PC-3 (cell line): ENCODE results near the gene RARA. TPM values are rescaled to one million over a fixed set of nuclear protein-coding genes. Genes with fewer than 3 reads are reported as not detected.
A peak's percentile ranks its signal among the peaks of the same experiment; 100 is the strongest.

ENCODE experiments used
- ATAC-seq: fragments of 200-7000 bp; cut with Tn5 transposase; 2 replicates; pipeline ENCODE4 v1.9.1; 2020; ENCODE audit warnings: mild to moderate bottlenecking, moderate library complexity
- BruUV-seq: library from RNA; stranded (reverse); fragments of 400-500 nt; replicated peaks from 2 replicates; lab custom pipeline; 2021; lab: Mats Ljungman, UMichigan
- CTCF ChIA-PET: fragments of 300-600 bp; sonication (Branson Sonifier 250); formaldehyde crosslinking; loops from one replicate; lab custom pipeline; 2022; ENCODE audit warnings: antibody characterized with exemption; lab: Charles Lee
- POLR2A ChIA-PET: fragments of 300-600 bp; sonication (Branson Sonifier 250); formaldehyde crosslinking; loops from one replicate; lab custom pipeline; 2022; ENCODE audit warnings: antibody characterized with exemption; ENCODE audit not compliant: unreplicated experiment; lab: Charles Lee
- DNase-seq: peaks from one replicate; pipeline ENCODE4 v3.0.0-alpha.2; 2015
- H2AFZ ChIP-seq: fragments of 300-600 bp; sonication (generic); 2 replicates; pipeline ENCODE4 v1.6.0; 2016; ENCODE audit warnings: antibody characterized with exemption, low read length
- H3F3A ChIP-seq: fragments of 300-600 bp; sonication (generic); one replicate; pipeline ENCODE4 v1.6.0; 2017; ENCODE audit warnings: antibody characterized with exemption, low read length, control low read depth, mild to moderate bottlenecking; ENCODE audit not compliant: unreplicated experiment
- H3K27ac ChIP-seq: fragments of 300-600 bp; sonication (generic); 2 replicates; pipeline ENCODE4 v1.5.1; 2016; ENCODE audit warnings: mild to moderate bottlenecking, low read length
- H3K27me3 ChIP-seq: fragments of 300-600 bp; sonication (generic); 2 replicates; pipeline ENCODE4 v1.6.1; 2016; ENCODE audit warnings: low read length, mixed read lengths
- H3K36me3 ChIP-seq: fragments of 300-600 bp; sonication (generic); 2 replicates; pipeline ENCODE4 v1.6.1; 2016; ENCODE audit warnings: low read depth, mixed run types, low read length, mixed read lengths
- H3K4me1 ChIP-seq: fragments of 300-600 bp; sonication (generic); 2 replicates; pipeline ENCODE4 v1.5.1; 2016; ENCODE audit warnings: low read length; ENCODE audit not compliant: insufficient read depth
- H3K4me2 ChIP-seq: fragments of 300-600 bp; sonication (generic); 2 replicates; pipeline ENCODE4 v1.6.0; 2016; ENCODE audit warnings: low read length
- H3K4me3 ChIP-seq: fragments of 300-600 bp; sonication (generic); 2 replicates; pipeline ENCODE4 v1.5.1; 2016; ENCODE audit warnings: mild to moderate bottlenecking, low read length, mixed read lengths
- H3K79me2 ChIP-seq: fragments of 300-600 bp; sonication (generic); 2 replicates; pipeline ENCODE4 v1.6.1; 2017; ENCODE audit warnings: low read length, mixed read lengths
- H3K9ac ChIP-seq: fragments of 300-600 bp; sonication (generic); 2 replicates; pipeline ENCODE4 v1.6.0; 2016; ENCODE audit warnings: mild to moderate bottlenecking, low read length
- H3K9me2 ChIP-seq: fragments of 300-600 bp; sonication (generic); replicated peaks from 2 replicates; pipeline ENCODE4 v1.6.1; 2016; ENCODE audit warnings: mixed run types, low read length, mixed read lengths
- H3K9me3 ChIP-seq: fragments of 300-600 bp; sonication (generic); 2 replicates; pipeline ENCODE4 v1.6.1; 2016; ENCODE audit warnings: low read length, mixed read lengths
- H4K20me1 ChIP-seq: fragments of 300-600 bp; sonication (generic); 2 replicates; pipeline ENCODE4 v1.6.1; 2016; ENCODE audit warnings: low read length, mixed read lengths
- EZH2 ChIP-seq: fragments of 300-600 bp; sonication (generic); IDR thresholded peaks from one replicate; pipeline ENCODE4 v1.6.1; 2017; ENCODE audit warnings: antibody characterized with exemption, mild to moderate bottlenecking, low read length; ENCODE audit not compliant: unreplicated experiment
- EZH2phosphoT487 ChIP-seq: fragments of 300-600 bp; sonication (generic); IDR thresholded peaks from 2 replicates; pipeline ENCODE4 v1.6.1; 2018; ENCODE audit warnings: mild to moderate bottlenecking, antibody characterized with exemption, low read length, borderline replicate concordance
- intact Hi-C: fragments of 100-400 bp; cut with micrococcal nuclease; formaldehyde crosslinking; loops from 2 replicates; pipeline ENCODE4 v1.9.0; 2023
- total RNA-seq: library from RNA; depleted of rRNA; stranded (reverse); fragments of >200 nt; gene quantifications from 2 replicates; pipeline ENCODE4 v1.2.3, GENCODE V29; 2014
- TF ChIP-seq, protein P1 (sequence below): fragments of 300-600 bp; sonication (generic); conservative IDR thresholded peaks from 2 replicates; pipeline ENCODE4 v1.5.1; 2017; ENCODE audit warnings: antibody characterized with exemption, low read depth, mild to moderate bottlenecking, low read length

Gene RARA
- total RNA-seq, 1 experiment from 2014 or later, result 19.6 TPM

DNA sequence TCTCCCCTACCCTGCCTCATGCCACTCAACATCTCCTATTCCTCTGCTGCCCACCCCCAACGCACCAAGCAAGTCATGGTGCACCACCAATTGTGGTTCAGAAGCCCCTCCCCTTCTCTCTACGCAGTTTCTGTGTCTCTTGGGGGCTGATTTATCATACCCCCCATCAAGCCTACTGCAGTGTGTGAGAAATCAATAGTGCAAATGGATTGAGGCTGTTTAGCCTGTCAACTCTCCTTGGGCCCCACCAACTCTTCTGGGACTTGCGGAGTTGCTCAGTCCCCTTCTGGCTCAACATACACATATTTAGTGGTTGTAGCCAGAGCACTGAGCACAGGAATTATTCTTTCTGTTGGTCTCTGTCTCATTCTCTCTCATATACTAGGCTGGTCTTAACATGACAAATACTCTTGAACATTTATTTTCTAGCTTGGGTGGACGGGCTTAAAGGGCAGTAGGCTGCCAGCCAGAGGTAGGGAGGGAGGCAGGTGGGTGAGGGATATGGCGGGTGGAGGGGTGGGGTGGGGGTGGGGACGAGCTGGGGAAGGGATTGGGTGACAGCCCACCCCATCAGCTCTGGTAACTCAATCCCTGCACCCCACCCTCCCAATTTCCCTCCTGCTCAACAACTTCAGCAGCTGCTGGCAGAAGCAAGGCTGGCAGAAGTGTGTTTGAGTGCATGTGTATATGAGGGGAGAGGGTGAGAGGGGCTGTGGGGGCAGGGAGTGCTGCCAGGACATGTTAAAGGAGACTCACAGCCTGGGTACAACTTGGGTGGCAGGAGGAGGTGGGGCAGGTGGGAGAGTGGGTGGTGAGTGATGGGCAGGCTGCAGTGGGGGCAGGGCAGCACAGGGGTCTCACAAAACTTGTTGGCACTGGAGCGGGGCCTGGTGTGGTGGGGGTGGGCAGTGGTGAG lies 4.9 kb downstream of the RARA start:
- DNase-seq, result peak; percentile 53
- Histone ChIP-seq H3K4me1 (peaks cover 81% of the 10 kb centered on the region), H3K4me3 (no peak overlapping the region), H3K79me2 (peaks cover 12% of the 10 kb centered on the region), H3K9ac (no peak overlapping the region), H3K4me2 (peak overlapping the region; percentile 72), H3K36me3 (no peaks in the 10 kb centered on the region), H3K27ac (peak overlapping the region; percentile 68), H3K9me3 (no peaks in the 10 kb centered on the region), H2AFZ (no peak overlapping the region), H3K27me3 (no peaks in the 10 kb centered on the region), H3K9me2 (no peaks in the 10 kb centered on the region), H4K20me1 (peaks cover 3% of the 10 kb centered on the region; the same call in 1 of the 2 replicates), H3F3A (no peaks in the 10 kb centered on the region)
- POLR2A ChIA-PET, result interaction anchor here (0.6 kb wide), 1 partner anchor 48 kb away, joined by 3 read pairs; no protein-coding TSS in a partner anchor
- CTCF ChIA-PET, result no interaction called here
- ATAC-seq, result peak; percentile 4
- BruUV-seq, result no TSS peak
- TF ChIP-seq, protein P1, sequence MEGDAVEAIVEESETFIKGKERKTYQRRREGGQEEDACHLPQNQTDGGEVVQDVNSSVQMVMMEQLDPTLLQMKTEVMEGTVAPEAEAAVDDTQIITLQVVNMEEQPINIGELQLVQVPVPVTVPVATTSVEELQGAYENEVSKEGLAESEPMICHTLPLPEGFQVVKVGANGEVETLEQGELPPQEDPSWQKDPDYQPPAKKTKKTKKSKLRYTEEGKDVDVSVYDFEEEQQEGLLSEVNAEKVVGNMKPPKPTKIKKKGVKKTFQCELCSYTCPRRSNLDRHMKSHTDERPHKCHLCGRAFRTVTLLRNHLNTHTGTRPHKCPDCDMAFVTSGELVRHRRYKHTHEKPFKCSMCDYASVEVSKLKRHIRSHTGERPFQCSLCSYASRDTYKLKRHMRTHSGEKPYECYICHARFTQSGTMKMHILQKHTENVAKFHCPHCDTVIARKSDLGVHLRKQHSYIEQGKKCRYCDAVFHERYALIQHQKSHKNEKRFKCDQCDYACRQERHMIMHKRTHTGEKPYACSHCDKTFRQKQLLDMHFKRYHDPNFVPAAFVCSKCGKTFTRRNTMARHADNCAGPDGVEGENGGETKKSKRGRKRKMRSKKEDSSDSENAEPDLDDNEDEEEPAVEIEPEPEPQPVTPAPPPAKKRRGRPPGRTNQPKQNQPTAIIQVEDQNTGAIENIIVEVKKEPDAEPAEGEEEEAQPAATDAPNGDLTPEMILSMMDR, result no peak
- TF ChIP-seq EZH2 (no peak), EZH2phosphoT487 (no peak)
- intact Hi-C loops, result no loop called here

DNA sequence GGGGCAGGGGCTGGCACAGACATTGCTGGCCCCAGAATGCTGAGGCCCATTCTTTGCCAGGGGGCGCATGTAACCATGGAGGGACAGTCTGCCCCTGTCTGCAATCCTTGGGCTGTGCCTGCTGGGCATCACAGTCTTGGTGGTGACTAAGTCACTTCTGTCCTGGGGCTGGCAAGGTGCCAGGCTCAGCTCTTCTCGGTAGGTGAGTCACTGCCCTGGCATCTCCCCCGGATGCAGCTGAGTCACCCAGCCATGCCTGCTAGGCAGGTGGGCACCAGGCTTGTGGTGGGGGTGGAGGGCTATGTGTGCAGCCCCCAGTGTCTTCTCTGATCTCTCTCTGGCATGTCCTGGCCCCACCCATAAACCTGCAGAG lies 5.6 kb downstream of the RARA start:
- H4K20me1 ChIP-seq, result peaks cover 3% of the 10 kb centered on the region; the same call in 1 of the 2 replicates
- intact Hi-C loops, result no loop called here
- CTCF ChIA-PET, result no interaction called here
- H3K4me2 ChIP-seq, result peak overlapping the region; percentile 72
- H3F3A ChIP-seq, result no peaks in the 10 kb centered on the region
- DNase-seq (peak; percentile 98), ATAC-seq (peak; percentile 48)
- H3K4me3 ChIP-seq, result no peak overlapping the region
- BruUV-seq, result no TSS peak
- H3K79me2 ChIP-seq, result peaks cover 18% of the 10 kb centered on the region
- POLR2A ChIA-PET, result interaction anchor here (0.6 kb wide), 1 partner anchor 48 kb away, joined by 3 read pairs; no protein-coding TSS in a partner anchor
- no peaks in the 10 kb centered on the region for H3K36me3 ChIP-seq
- no peaks in the 10 kb centered on the region for H3K9me2 ChIP-seq
- peaks cover 77% of the 10 kb centered on the region for H3K4me1 ChIP-seq
- no peaks in the 10 kb centered on the region for H3K9me3 ChIP-seq
- no peak overlapping the region for H2AFZ ChIP-seq
- H3K9ac ChIP-seq, result no peak overlapping the region
- H3K27me3 ChIP-seq, result no peaks in the 10 kb centered on the region
- TF ChIP-seq EZH2, result no peak
- TF ChIP-seq, protein P1, result 0 out of 2 replicates have a peak, but pooled peaks have one; percentile 24
- peak overlapping the region; percentile 68 for H3K27ac ChIP-seq

DNA sequence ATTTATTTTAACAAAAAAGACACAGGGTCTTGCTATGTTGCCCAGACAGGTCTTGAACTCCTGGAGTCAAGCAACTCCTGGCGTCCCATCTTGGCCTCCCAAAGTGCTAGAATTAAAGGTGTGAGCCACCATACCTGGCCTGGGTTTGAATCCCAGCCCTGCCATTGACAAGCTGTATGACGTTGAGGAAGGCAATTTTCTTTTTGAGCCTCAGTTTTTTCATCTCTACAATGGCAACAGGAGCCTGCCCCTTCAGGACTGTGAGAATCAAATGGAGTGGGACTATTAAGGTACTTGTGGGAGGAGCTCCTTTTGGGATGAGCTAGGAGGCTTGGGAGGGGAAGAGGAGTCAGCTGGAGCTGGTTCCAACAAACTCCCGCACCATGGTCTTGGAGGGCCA lies 6.2 kb downstream of the RARA start:
- Histone ChIP-seq H2AFZ (no peak overlapping the region), H3K4me3 (no peak overlapping the region), H3K4me2 (peak overlapping the region; percentile 93; the same call in 1 of the 2 replicates), H3K9me3 (no peaks in the 10 kb centered on the region), H3K9ac (no peak overlapping the region), H3K79me2 (peaks cover 25% of the 10 kb centered on the region), H3F3A (no peaks in the 10 kb centered on the region), H3K4me1 (peaks cover 76% of the 10 kb centered on the region), H3K9me2 (no peaks in the 10 kb centered on the region), H3K27me3 (no peaks in the 10 kb centered on the region), H3K36me3 (no peaks in the 10 kb centered on the region), H3K27ac (peak overlapping the region; percentile 83), H4K20me1 (peaks cover 7% of the 10 kb centered on the region; the same call in 1 of the 2 replicates)
- DNase-seq (no peak), ATAC-seq (no peak)
- CTCF ChIA-PET, result no interaction called here
- intact Hi-C loops, result no loop called here
- TF ChIP-seq EZH2 (no peak), EZH2phosphoT487 (no peak)
- TF ChIP-seq, protein P1, result no peak
- BruUV-seq, result no TSS peak
- POLR2A ChIA-PET, result no interaction called here
